Lower lobe of right lung (tissue), 2 donors: ENCODE measurements around the gene GMPR2. TPM values are rescaled to one million over a fixed set of nuclear protein-coding genes. Genes with fewer than 3 reads are reported as not detected.
A peak's percentile ranks its signal among the peaks of the same experiment; 100 is the strongest.

Experiments
- ATAC-seq, 2 donors: fragments of 200-7000 bp; cut with Tn5 transposase; one replicate each; pipeline ENCODE4 v1.9.1; 2020 to 2022; ENCODE audit warnings: mild to moderate bottlenecking in 2 of 2, moderate library complexity in 2 of 2
- DNase-seq: peaks from one replicate; pipeline ENCODE4 v3.0.0-alpha.2; 2020
- H3K27ac ChIP-seq: fragments of 200-600 bp; one replicate; pipeline ENCODE4 v1.8.0; 2022
- H3K27me3 ChIP-seq: fragments of 200-600 bp; one replicate; pipeline ENCODE4 v1.8.0; 2022; ENCODE audit warnings: low read depth
- H3K36me3 ChIP-seq: fragments of 200-600 bp; one replicate; pipeline ENCODE4 v1.8.0; 2022; ENCODE audit warnings: mild to moderate bottlenecking
- H3K4me1 ChIP-seq: fragments of 200-600 bp; one replicate; pipeline ENCODE4 v1.8.0; 2022
- H3K4me3 ChIP-seq: fragments of 200-600 bp; one replicate; pipeline ENCODE4 v1.8.0; 2022; ENCODE audit warnings: mild to moderate bottlenecking
- H3K9me3 ChIP-seq: fragments of 200-600 bp; one replicate; pipeline ENCODE4 v1.8.0; 2022
- intact Hi-C: fragments of 100-400 bp; cut with DNase I; formaldehyde crosslinking; loops from one replicate; pipeline ENCODE4 v1.11.0; 2022
- total RNA-seq: library from RNA; stranded (reverse); fragmentation: NEBNext Ultra II Directional; extraction: Animal tissue kit (Norgen Biotek cat#: 25700); gene quantifications from one replicate; pipeline ENCODE4 v1.2.1, GENCODE V29; 2021
- TF ChIP-seq, protein P1 (sequence below): fragments of 200-600 bp; IDR thresholded peaks from one replicate; pipeline ENCODE4 v1.8.0; 2022; ENCODE audit warnings: antibody characterized with exemption, mild to moderate bottlenecking
- donor health status: DM: no; HTN: yes; CAD: no; lungs with severe emphysema.

Gene GMPR2
- total RNA-seq, 1 donor from 2014 or later, result 72.3 TPM

DNA sequence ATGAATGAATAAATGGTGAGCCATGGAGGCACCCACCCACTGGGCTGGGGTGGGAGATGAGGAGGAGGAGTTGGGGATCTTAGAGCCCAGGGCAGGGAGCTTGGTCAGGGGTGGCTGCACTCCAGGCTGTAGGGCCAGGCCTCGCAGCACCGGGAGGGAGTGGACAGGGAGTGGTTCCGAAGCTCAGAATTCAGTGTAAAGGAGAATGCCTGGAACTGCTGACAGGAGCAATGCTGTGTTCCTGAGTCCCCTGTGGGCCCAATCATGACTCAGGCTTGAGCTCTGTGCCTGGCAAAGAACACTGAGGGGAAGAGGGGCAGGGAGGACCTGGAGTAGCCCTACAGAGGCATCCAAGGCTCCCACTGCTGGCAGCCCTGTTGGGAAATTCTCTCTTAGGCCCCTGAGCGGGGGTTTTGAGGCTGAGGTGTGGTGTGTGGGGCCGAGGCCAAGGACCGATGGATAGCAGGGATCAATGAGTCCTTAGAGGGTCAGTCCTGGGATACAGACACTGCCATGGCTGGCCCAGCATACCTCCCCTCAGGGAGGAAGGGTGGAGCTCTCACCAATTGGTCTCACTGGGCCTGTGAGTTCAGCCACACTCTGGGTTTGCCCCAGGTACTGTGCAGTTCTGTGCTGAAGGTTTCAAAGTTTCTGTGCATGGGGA is 48.2 kb downstream of the GMPR2 start:
- intact Hi-C loops, result no loop called here
- no peaks in the 10 kb centered on the region for H3K27me3 ChIP-seq
- ATAC-seq, result no peak
- no peaks in the 10 kb centered on the region for H3K9me3 ChIP-seq
- no peak overlapping the region for H3K27ac ChIP-seq
- H3K4me3 ChIP-seq, result no peak overlapping the region
- TF ChIP-seq, protein P1, sequence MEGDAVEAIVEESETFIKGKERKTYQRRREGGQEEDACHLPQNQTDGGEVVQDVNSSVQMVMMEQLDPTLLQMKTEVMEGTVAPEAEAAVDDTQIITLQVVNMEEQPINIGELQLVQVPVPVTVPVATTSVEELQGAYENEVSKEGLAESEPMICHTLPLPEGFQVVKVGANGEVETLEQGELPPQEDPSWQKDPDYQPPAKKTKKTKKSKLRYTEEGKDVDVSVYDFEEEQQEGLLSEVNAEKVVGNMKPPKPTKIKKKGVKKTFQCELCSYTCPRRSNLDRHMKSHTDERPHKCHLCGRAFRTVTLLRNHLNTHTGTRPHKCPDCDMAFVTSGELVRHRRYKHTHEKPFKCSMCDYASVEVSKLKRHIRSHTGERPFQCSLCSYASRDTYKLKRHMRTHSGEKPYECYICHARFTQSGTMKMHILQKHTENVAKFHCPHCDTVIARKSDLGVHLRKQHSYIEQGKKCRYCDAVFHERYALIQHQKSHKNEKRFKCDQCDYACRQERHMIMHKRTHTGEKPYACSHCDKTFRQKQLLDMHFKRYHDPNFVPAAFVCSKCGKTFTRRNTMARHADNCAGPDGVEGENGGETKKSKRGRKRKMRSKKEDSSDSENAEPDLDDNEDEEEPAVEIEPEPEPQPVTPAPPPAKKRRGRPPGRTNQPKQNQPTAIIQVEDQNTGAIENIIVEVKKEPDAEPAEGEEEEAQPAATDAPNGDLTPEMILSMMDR, result no peak
- DNase-seq, result no peak
- H3K36me3 ChIP-seq, result no peaks in the 10 kb centered on the region
- peaks cover 55% of the 10 kb centered on the region for H3K4me1 ChIP-seq

DNA sequence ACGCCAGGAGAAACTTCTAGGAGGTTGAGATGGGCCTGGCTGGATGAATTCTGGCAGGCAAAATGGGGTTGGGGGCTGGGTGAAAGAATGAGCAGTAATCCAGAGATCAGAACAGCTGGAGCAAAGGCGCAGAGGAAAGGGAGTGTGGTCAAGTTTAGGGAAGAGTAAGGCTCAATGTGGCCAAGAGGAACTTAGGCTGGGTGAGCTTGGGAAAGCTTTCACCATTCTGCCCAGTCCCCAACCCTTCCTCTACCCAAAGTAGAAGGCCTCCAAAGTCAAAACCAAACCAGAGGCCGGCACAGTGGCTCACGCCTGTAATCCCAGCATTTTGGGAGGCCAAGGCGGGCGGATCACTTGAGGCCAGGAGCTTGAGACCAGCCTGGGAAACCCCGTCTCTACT is 48.9 kb downstream of the GMPR2 start:
- H3K36me3 ChIP-seq, result no peaks in the 10 kb centered on the region
- peak in 1 of 2 donors; percentile 25 for ATAC-seq
- intact Hi-C loops, result no loop called here

DNA sequence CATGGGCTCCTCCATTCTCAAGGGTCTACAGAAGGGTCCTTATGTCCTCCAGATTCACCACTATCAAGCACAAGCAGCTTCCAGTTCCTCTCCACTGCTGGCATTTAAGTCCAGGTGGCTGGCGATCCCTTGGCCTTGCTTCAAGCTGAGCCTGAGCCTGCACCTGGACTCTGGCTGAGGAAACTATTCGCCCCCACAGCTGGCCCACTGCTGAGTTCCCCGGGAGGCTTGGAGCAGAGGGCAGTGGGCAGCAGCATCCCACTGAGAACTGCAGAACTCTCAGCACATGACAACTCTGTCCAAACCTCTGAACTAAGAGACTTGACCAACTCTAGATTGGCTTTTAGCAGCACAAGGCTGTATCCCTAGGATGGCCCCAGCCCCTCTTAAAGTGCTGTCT is 50.0 kb downstream of the GMPR2 start:
- Histone ChIP-seq H3K9me3 (no peaks in the 10 kb centered on the region), H3K4me3 (no peak overlapping the region), H3K4me1 (peaks cover 37% of the 10 kb centered on the region), H3K27ac (peak overlapping the region; percentile 53), H3K36me3 (no peaks in the 10 kb centered on the region), H3K27me3 (no peaks in the 10 kb centered on the region)
- TF ChIP-seq, protein P1, result no peak
- intact Hi-C loops, result no loop called here
- no peak for ATAC-seq
- no peak for DNase-seq

More for the DNA sequence above, 48.9 kb downstream of the GMPR2 start:
- Histone ChIP-seq H3K27me3 (no peaks in the 10 kb centered on the region), H3K4me3 (no peak overlapping the region), H3K4me1 (peaks cover 48% of the 10 kb centered on the region), H3K9me3 (no peaks in the 10 kb centered on the region), H3K27ac (peak overlapping the region; percentile 53)
- TF ChIP-seq, protein P1, result no peak
- DNase-seq, result no peak

DNA sequence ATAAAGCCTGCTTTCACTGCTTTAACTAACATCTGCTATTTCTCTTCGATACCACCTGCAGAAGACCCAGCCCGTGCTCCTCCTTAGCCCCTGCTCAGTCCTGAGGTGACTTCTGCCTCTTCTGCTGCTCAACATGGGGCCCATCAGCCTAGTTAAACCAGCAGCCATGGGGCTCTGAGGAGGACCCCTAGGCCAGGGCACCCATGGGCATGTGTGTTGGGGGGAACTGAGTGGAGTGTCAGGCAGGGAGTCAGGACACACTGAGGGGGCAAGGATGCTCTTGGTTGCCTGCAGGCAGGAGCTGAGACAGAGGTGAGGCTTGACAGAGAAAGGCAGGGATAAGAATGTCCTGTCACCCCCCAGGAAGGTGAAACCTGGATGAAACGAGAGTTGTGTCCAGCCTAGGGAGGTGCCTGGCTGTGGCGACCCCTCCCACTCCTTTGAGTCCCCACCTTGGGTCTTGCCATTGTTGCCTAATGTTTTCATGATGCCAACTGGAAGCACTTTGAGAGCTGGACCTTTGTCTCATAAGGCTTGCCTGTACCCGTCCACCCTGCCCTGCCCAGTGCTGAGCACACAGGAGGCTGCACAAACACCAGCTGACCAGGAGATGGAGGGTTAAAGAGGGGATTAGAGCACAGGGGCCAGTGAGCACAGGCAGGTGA is 51.2 kb downstream of the GMPR2 start:
- Histone ChIP-seq H3K4me3 (no peak overlapping the region), H3K27me3 (no peaks in the 10 kb centered on the region), H3K36me3 (no peaks in the 10 kb centered on the region), H3K27ac (no peak overlapping the region), H3K9me3 (no peaks in the 10 kb centered on the region), H3K4me1 (peaks cover 28% of the 10 kb centered on the region)
- TF ChIP-seq, protein P1, result no peak
- no peak for DNase-seq
- intact Hi-C loops, result no loop called here
- ATAC-seq, result no peak

DNA sequence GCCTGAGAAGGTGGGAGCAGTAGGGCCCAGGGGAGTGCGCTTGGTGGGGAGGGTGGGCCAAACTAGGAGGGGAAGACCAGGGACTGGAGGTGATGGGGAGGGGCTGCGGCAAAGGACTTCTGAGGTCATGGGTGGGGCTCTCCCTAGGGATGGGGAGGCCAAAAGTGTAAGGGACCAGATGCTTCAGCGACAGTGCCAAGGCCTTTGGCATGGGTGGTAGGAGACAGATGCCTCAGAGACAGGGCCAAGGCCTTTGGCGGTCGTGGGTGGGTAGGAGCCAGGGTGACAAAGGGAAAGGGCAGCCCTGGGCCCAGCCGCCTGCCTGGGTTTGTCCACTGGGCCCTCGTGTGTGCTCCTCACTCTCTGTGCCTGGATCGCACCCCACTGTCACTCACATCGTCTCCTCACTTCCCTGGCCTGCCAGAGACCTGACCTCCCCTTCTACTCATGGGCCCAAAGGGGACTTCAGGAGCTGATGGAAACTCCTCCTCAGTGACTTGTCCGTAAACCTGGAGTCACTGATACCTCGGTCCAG is 51.8 kb downstream of the GMPR2 start:
- H3K9me3 ChIP-seq, result no peaks in the 10 kb centered on the region
- TF ChIP-seq, protein P1, result no peak
- no peak overlapping the region for H3K4me3 ChIP-seq
- H3K27ac ChIP-seq, result no peak overlapping the region
- DNase-seq (no peak), ATAC-seq (no peak)
- peaks cover 4% of the 10 kb centered on the region for H3K36me3 ChIP-seq
- intact Hi-C loops, result no loop called here
- peaks cover 21% of the 10 kb centered on the region for H3K4me1 ChIP-seq
- no peaks in the 10 kb centered on the region for H3K27me3 ChIP-seq
